Activated naive CD4-positive, alpha-beta T cell treated with anti-CD3 and anti-CD28 coated beads, Interleukin-2, amount 10 ng/mL, durations not matched to agents 7 days and 5 days (primary cell): Measurements from ENCODE around the gene HRH1.

Source experiments
- CTCF ChIA-PET: fragments of 350-600 bp; sonication (Branson Sonifier 250); formaldehyde crosslinking; loops from one replicate; lab custom pipeline; 2021; ENCODE audit warnings: antibody characterized with exemption; lab: Charles Lee
- DNase-seq: peaks from one replicate; pipeline ENCODE4 v3.0.0-alpha.2; 2020
- H3K27ac Mint-ChIP-seq: one replicate; pipeline ENCODE4 v1.8.0; 2021; ENCODE audit warnings: mild to moderate bottlenecking, moderate library complexity, mixed read lengths
- H3K27me3 Mint-ChIP-seq: one replicate; pipeline ENCODE4 v1.8.0; 2021; ENCODE audit warnings: mild to moderate bottlenecking, mixed read lengths
- H3K36me3 Mint-ChIP-seq: one replicate; pipeline ENCODE4 v1.8.0; 2021; ENCODE audit warnings: mixed read lengths
- H3K4me1 Mint-ChIP-seq: one replicate; pipeline ENCODE4 v1.8.0; 2021; ENCODE audit warnings: mixed read lengths
- H3K4me3 Mint-ChIP-seq: one replicate; pipeline ENCODE4 v1.8.0; 2021; ENCODE audit warnings: mild to moderate bottlenecking, moderate library complexity, mixed read lengths
- H3K9me3 Mint-ChIP-seq: one replicate; pipeline ENCODE4 v1.8.0; 2021; ENCODE audit warnings: mixed read lengths

HRH1 gene

DNA sequence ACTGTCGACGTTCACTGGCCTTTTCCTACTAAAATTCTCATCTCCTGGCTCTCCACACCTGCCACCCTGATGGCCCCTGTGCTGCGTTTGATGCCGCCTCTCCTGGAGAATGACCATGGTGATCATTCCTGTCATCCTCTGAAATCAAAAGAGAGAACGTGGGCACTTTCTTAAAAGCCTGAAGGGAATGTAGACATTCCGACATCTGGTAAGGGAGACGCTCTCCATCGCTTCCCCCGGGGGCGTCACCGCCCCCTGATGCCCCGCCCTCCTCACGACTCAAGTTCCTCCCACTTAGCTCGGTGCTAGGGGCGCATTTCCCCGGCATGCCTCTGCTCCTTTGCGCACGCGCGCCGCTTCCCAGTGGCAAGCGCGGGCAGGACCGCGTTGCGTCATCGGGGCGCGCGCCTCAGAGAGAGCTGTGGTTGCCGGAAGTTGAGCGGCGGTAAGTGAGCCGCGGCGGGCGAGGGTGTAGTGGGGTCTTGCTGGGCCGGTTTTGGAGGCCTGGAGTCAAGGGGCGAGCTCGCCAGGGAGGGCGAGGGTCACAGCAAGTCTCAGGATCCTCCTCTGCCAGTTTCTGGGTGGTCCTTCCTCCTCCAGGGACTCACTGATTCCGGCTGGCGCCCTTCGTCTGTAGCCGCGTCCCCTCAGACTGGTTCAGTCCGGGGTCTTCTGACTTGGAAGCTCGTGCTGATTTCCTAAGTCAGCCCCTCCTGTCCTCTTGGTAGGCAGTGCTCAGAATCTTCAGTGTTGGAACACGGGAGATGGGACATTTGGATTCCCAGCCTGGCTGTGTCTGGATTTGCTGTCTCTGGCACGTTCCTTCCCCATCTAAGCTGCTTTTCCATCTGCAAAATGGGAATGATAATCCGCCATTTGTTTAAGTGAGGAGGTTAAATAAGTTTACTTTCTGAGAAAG, 118.0 kb downstream of the HRH1 start, which contains the start of gene ATG7:
ATG7 (plus strand) TSS at position 412 of the 919 bp plus-strand sequence. CDS start 26,299 bp downstream, outside the sequence.
- Mint-ChIP-seq H3K4me1 (peaks cover 44% of the 10 kb centered on the region), H3K27ac (peak within 1 kb of the TSS; percentile 92)

DNA sequence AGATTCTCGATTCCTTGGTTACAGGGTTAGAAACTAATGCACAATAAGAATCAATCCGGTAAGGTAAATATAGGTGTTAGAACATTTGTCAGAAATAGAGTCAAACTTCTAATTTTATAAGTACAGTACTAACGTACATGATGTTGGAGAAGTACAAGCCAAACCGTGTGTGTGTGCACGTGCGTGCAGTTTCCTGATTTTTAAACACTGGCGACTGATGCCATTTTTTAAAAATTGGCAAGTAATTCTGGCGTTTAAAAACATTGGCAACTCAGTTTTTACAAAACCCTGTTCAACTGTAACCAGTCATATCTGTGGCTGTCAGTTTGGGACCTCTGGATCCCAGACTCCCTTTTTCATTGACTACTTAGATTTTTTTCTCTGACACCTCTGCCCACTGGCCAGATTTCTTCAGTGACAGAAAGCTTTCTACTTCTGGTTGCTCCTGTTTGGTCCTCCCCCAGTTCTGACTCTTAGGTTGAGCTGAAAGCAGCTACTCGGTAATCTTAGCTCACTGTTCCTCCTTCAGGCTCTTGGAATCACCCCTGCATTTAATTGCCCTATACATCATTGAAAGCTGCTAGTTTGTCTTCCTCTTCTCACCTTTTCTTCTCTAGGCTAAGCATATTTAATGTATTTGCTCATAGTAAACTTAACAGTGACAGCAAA, 118.7 kb downstream of the HRH1 start:
- CTCF ChIA-PET: interaction anchor here (1.3 to 2.0 kb wide), 4 partner anchors 9 to 62 kb away, joined by 3 to 5 read pairs (median 4); no protein-coding TSS in a partner anchor
- Mint-ChIP-seq H3K9me3 (peaks cover 8% of the 10 kb centered on the region), H3K4me3 (peak overlapping the region; percentile 89), H3K27ac (peak overlapping the region; percentile 92), H3K27me3 (peaks cover 5% of the 10 kb centered on the region), H3K36me3 (peaks cover 36% of the 10 kb centered on the region), H3K4me1 (peaks cover 44% of the 10 kb centered on the region)
- no peak for DNase-seq

More for the DNA sequence above, 118.0 kb downstream of the HRH1 start, which contains the start of gene ATG7:
- H3K27me3 Mint-ChIP-seq: peaks cover 5% of the 10 kb centered on the region
- CTCF ChIA-PET: interaction anchor here (0.5 to 2.0 kb wide), 6 partner anchors 10 to 63 kb away, joined by 3 to 5 read pairs (median 4); no protein-coding TSS in a partner anchor
- peak; percentile 97 for DNase-seq
- peak within 1 kb of the TSS; percentile 89 for H3K4me3 Mint-ChIP-seq
- peaks cover 6% of the 10 kb centered on the region for H3K9me3 Mint-ChIP-seq
- H3K36me3 Mint-ChIP-seq: peaks cover 30% of the 10 kb centered on the region

DNA sequence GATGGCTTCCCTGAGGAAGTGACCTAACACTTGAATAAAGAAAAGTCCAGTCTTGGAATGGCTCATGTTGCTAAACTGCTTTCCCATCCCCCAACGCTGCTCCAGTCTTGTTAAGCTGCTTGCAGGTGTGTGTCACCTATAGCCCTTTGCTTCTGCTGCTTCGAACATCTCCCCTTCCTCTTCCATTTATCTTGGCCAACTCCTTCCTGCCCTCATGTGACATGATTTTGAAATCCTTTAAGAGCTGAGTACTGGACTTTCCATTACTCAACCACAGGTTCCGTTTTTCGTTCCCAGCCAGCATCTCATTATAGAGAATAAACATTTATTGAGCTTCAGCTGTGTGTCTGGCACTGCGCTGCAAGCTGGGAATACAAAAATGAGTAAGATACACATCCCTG, 119.6 kb downstream of the HRH1 start:
- Mint-ChIP-seq H3K36me3 (peaks cover 39% of the 10 kb centered on the region), H3K9me3 (peaks cover 8% of the 10 kb centered on the region), H3K27ac (no peak overlapping the region), H3K4me1 (peaks cover 47% of the 10 kb centered on the region), H3K4me3 (peak overlapping the region; percentile 89), H3K27me3 (peaks cover 5% of the 10 kb centered on the region)
- CTCF ChIA-PET: interaction anchor here (0.6 to 1.6 kb wide), 3 partner anchors 17 to 103 kb away, joined by 3 to 5 read pairs (median 3); no protein-coding TSS in a partner anchor
- DNase-seq: peak; percentile 22

DNA sequence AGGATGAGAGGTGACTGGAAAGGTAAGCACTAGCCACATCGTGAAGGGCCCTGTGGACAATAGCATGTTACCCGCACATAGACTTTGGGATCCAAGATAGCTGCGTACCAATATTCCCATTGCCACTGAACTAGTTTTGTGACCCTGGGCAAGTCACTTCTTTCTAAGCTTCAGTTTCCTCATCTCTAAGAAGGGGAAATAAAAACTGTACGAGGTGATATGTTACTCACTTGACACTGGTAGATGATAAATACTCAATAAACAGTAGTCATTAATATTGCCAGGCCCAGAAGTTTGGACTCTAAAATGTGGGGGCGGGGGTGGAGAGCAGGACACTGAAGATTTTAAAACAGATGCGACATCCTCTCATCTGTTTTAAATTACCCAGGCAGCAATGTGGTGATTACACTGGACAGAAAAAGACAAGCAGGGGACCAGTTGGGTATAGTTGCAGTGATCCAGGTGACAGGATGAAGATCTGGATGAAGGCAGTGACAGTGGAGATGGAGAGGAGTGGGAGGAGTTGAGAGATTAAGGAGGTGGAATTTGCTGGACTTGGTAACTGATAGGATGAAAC, 120.4 kb downstream of the HRH1 start:
- no peak for DNase-seq
- CTCF ChIA-PET: interaction anchor here (0.6 to 1.3 kb wide), 2 partner anchors 16 to 103 kb away, joined by 3 read pairs; no protein-coding TSS in a partner anchor
- Mint-ChIP-seq H3K27me3 (peaks cover 5% of the 10 kb centered on the region), H3K9me3 (peaks cover 8% of the 10 kb centered on the region), H3K27ac (no peak overlapping the region), H3K4me1 (peaks cover 47% of the 10 kb centered on the region), H3K4me3 (peak overlapping the region; percentile 89), H3K36me3 (peaks cover 40% of the 10 kb centered on the region)

DNA sequence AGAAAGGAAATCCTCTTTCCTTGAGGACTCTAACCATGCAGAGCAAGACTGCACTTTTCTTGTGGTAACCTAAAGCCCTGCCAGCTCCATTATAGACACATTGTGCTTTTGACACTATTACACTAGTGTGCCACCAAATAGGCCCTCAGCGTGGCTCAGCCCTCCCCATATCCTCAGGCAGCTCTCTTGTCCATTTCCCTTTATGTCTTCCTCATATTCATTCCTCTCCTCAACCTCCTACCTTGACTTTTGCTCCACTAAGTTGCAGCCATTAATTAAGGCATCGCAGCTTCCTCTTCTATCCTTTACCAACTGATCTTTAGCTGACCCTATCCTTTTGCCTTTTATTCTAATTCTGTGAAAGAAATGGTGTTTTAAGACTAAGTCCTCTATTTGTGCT, 121.6 kb downstream of the HRH1 start:
- no peak for DNase-seq
- H3K4me1 Mint-ChIP-seq: peaks cover 47% of the 10 kb centered on the region
- H3K27ac Mint-ChIP-seq: no peak overlapping the region
- no peak overlapping the region for H3K4me3 Mint-ChIP-seq
- CTCF ChIA-PET: no interaction called here
- peaks cover 41% of the 10 kb centered on the region for H3K36me3 Mint-ChIP-seq
- H3K27me3 Mint-ChIP-seq: peaks cover 5% of the 10 kb centered on the region
- peaks cover 8% of the 10 kb centered on the region for H3K9me3 Mint-ChIP-seq

DNA sequence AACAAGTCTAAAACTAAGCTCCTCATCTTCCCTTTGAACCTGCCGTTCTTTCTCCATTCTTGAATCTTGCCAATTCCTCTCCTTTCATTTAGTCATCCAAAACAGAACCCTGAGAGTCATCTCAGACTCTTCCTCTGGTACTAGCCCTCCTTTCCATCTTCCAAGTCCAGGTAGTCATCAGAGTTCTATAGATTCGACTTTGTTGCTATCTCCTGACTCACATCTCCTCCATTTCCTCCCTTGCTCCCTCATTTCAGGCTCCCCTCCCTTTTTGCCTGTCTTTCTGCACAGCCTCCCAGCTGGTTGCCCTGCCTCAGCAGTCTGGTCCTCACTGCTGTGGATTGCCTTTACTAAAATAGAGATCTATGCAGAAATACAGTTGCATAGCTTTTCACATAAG, 122.6 kb downstream of the HRH1 start:
- Mint-ChIP-seq H3K9me3 (peaks cover 8% of the 10 kb centered on the region), H3K27me3 (peaks cover 5% of the 10 kb centered on the region), H3K4me3 (no peak overlapping the region), H3K36me3 (peaks cover 44% of the 10 kb centered on the region), H3K27ac (no peak overlapping the region), H3K4me1 (peaks cover 43% of the 10 kb centered on the region)
- DNase-seq: no peak
- CTCF ChIA-PET: no interaction called here

DNA sequence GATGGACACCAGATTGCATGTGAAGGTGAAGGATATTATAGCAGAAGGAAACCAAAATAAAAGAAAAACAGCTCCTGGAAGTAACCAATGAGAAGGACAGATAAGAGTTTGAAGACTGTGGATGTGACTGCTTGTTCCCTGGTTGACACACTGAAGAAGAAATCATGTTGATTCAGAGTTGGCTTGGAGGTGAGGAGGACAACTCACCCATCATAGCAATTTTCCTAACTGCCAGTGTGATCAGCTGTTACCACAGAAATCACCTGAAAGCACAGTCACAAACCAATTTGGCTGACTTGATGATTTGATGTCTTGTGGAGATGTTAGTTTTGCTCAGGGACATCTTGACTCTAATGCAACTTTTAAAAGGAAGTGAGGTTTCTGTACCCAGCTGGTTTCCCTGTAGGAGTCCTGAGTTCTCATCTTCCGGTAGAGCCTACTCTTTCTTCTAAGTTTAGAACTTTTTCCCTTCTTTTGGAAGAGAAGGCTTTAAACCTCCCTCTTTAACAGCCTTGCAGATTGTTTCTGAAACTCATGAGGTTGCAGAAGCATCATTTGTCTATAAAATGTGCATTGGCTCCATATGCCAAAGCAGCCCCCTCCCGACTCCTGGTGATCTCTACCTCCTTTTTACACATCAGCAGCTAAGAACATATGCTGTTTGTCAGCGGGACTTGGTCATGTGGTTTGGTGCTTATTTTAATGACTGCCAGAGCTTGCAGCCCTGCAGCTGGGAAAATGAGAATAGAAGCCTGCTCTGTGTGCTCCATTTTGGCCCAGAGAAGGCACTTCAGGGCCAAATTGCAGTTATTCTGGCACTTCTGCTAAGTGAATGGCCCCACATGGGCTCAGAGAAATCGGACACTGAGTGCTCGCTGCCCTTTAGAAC, 128.2 kb downstream of the HRH1 start:
- no peaks in the 10 kb centered on the region for H3K9me3 Mint-ChIP-seq
- peaks cover 10% of the 10 kb centered on the region for H3K4me1 Mint-ChIP-seq
- no peak for DNase-seq
- CTCF ChIA-PET: interaction anchor here (1.1 to 1.9 kb wide), 3 partner anchors 9 to 29 kb away, joined by 3 to 5 read pairs (median 4); partner anchors contain the start of gene ATG7
- H3K36me3 Mint-ChIP-seq: peaks cover 35% of the 10 kb centered on the region
- no peak overlapping the region for H3K27ac Mint-ChIP-seq
- no peak overlapping the region for H3K4me3 Mint-ChIP-seq
- H3K27me3 Mint-ChIP-seq: no peaks in the 10 kb centered on the region

DNA sequence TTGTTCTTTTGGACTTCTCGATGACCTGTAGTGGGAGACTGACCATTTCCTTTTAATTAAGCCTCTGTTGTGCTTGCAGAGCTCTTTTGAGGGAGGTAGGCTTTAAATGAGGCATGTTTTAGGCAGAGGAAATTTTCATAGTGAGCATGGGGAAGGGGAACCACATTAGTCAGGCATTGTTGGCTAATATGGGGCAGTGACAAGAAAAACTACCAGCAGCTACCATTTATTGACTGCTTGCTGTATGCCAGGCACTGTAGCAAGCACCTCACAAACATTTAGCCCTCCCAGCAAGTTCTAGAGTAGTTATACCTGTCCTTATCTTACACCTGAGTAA, 128.8 kb downstream of the HRH1 start:
- H3K9me3 Mint-ChIP-seq: no peaks in the 10 kb centered on the region
- DNase-seq: no peak
- CTCF ChIA-PET: interaction anchor here (1.1 to 1.9 kb wide), 2 partner anchors 8 to 10 kb away, joined by 3 to 5 read pairs; partner anchors contain the start of gene ATG7
- H3K36me3 Mint-ChIP-seq: peaks cover 31% of the 10 kb centered on the region
- H3K4me1 Mint-ChIP-seq: peaks cover 14% of the 10 kb centered on the region
- H3K27ac Mint-ChIP-seq: no peak overlapping the region
- no peaks in the 10 kb centered on the region for H3K27me3 Mint-ChIP-seq
- H3K4me3 Mint-ChIP-seq: no peak overlapping the region

DNA sequence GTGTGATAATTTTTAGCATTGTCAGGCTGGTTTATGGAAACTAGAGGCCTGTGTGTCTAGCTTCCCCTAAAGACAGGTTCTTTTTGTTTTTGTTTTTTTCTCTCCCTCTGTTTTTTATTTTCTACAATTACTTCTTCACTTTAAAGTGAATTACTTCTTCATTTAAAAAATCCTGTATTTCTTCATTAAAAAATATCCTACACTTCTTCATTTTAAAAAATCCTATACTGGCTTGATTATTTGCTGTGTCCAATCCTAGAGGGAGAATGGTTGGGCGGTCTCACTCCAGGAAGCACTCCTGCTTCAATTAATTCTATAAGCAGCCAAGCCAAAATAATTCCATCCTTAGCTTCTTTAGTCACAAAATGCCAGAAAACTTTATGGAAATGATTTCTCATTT, 129.7 kb downstream of the HRH1 start:
- Mint-ChIP-seq H3K27me3 (no peaks in the 10 kb centered on the region), H3K36me3 (peaks cover 33% of the 10 kb centered on the region), H3K4me1 (peaks cover 20% of the 10 kb centered on the region), H3K27ac (no peak overlapping the region), H3K4me3 (no peak overlapping the region), H3K9me3 (no peaks in the 10 kb centered on the region)
- no peak for DNase-seq
- CTCF ChIA-PET: interaction anchor here (0.7 to 1.0 kb wide), 2 partner anchors 22 to 360 kb away, joined by 3 read pairs; partner anchors contain the start of gene VGLL4

DNA sequence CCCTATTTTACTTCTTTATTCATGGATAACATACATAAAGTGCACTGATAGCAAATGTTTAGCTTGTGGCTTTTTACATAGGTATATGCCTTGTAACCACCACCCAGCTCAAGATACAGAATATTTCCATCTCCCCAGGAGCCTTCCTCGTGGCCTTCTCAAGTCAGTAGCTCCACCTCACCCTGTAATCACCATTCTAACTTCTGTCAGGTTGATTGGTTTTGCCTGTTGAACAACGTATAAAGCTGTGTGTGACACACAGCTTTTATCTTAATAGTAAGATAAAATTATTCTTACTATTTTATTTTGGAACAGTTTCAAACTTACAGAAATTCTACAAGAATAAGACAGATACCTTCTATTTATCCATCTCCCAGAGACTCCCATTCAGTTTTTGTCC, 131.2 kb downstream of the HRH1 start:
- no peak overlapping the region for H3K27ac Mint-ChIP-seq
- peaks cover 35% of the 10 kb centered on the region for H3K4me1 Mint-ChIP-seq
- CTCF ChIA-PET: interaction anchor here (0.6 kb wide), 1 partner anchor 296 kb away, joined by 3 read pairs; no protein-coding TSS in a partner anchor

DNA sequence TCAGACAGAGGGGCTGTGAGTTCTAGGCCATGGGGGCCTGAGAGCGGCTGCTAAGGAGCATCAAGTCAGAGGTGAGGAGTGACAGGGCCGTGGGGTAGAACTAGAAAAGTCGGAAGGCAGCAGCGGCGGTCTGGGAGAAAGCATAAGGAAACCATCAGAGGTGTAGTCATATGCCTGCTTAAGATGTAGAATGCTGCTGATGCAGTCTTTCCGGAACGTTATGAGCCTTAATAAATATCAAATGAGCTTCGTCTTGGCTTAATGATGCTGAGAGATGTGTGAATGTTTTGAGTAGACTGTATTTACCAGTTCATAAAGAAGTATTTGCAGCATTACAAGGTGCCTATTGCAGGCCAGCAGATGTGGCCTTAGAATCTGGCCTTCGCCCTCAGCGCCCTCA, 133.1 kb downstream of the HRH1 start:
- DNase-seq: no peak
- Mint-ChIP-seq H3K4me3 (no peak overlapping the region), H3K27ac (no peak overlapping the region), H3K36me3 (peaks cover 38% of the 10 kb centered on the region), H3K27me3 (no peaks in the 10 kb centered on the region), H3K4me1 (peaks cover 53% of the 10 kb centered on the region), H3K9me3 (no peaks in the 10 kb centered on the region)
- CTCF ChIA-PET: interaction anchor here (1.3 kb wide), 1 partner anchor 9 kb away, joined by 4 read pairs; no protein-coding TSS in a partner anchor

More for the DNA sequence above, 131.2 kb downstream of the HRH1 start:
- DNase-seq: no peak
- Mint-ChIP-seq H3K4me3 (no peak overlapping the region), H3K27me3 (no peaks in the 10 kb centered on the region), H3K9me3 (no peaks in the 10 kb centered on the region), H3K36me3 (peaks cover 38% of the 10 kb centered on the region)

DNA sequence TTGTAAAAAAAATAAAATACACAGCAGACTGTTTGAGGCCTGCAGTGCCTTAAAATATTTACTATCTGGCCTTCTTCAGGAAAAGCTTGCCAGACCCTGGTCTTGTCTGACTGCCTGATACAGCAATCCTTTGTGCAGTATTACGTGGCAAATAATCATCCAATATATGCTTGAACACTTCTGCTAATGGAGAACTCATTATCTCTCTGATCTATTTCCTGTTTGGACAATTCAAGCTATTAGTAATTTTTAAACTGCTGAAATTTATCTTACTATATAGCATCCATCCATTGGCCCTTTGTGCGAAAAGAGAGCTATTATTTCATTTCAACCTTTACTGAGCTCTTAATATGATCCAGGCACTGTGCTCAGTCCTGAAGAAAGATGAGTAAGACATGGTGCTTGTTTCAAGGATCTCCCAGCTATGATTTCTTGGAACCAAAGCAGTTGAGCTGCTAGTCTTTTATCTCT, 133.8 kb downstream of the HRH1 start:
- Mint-ChIP-seq H3K4me1 (peaks cover 56% of the 10 kb centered on the region), H3K27ac (no peak overlapping the region), H3K27me3 (no peaks in the 10 kb centered on the region), H3K36me3 (peaks cover 36% of the 10 kb centered on the region), H3K4me3 (no peak overlapping the region), H3K9me3 (no peaks in the 10 kb centered on the region)
- DNase-seq: no peak
- CTCF ChIA-PET: interaction anchor here (0.7 to 1.3 kb wide), 2 partner anchors 9 to 405 kb away, joined by 3 to 4 read pairs; no protein-coding TSS in a partner anchor
